NCI-H510A (cell line): ENCODE measurements around the gene IPPK.
"Not testable (repeated sequence)": the region's sequence is repeated elsewhere in the genome, so short reads cannot be mapped to it uniquely, and the experiment has no call there.

Source experiments
- DNase-seq: peaks from one replicate; lab custom pipeline; 2025; lab: John Stamatoyannopoulos, UW

Gene IPPK

DNA sequence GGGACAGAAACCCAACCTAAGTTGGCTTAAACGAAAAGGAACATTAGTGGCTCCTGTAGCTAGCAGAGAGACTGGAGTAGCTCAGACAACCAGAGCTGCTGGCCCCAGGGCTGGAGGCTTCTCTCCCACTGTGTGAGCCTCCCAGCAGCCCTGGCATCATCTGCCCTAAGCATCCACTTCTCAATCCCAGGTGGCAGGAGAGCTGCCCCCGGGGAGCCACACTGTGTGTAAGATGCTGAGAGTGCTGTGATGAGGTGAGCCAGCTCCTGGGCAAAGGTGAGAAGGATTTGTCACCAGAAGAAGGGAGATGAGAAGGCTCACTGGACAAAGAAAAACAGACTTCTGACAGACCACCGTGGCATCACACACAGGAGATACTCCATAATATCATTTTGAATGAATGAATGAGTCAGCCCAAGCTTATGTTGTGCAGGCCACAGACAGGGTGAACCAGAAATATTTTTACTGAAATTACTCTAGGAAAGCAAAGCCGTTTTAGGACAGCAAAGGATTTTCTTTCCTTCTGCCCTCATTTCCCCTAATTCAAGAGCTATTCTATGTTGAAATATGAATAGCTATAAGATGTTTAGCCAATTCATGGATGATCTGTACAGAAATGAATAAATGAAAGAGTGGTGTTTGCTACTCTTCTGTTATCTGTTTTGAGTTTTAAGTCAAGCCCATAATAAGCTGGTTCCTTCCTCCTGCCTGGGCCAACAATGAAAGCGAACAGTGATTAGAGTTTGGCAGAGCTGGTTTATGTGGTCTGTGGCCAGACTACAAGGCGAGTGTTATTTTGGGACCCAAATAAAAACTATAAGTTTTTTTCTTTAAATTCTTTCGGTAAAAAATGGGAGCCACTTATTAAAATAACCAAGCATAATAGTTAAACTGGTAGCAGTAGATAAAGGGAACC lies 76.7 kb downstream of the IPPK start:
- no peak for DNase-seq

DNA sequence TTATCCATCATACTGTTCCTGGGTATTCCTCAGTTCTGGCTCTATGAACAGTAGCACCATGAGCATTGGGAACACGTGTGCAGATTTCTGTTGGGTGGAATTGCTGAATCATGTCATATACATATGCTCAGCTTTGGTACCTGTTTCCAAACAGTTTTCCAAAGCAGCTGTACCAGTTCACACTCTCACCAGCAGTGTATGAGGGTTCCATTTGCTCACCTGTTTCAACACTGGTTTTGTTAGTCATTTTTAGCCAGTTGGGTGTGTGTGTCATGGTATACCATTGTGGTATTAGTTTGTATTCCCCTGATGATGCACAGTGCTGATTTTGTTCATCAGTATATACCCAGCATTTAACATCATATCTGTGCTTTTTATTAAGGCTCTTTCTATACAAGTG lies 77.4 kb downstream of the IPPK start:
- DNase-seq: no peak

DNA sequence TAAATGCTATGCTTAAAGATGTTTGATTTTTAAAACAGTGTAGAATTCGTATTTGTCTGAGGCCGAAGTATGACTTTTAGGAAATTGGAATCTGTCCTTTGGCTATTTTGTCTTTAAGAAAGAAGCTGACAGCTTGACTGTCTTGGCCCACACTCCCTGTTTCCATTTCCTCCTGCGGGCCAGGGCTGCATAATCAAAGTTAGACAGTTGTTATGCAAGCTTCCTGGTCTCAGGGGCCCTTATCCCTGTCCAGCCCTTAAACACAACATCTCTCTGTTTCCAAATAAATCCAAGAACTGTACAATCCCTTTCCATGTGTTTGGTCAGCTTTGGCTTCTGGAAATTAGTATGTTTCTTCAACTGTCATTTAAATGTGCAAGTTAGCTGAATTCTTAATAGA lies 79.6 kb downstream of the IPPK start:
- no peak for DNase-seq

DNA sequence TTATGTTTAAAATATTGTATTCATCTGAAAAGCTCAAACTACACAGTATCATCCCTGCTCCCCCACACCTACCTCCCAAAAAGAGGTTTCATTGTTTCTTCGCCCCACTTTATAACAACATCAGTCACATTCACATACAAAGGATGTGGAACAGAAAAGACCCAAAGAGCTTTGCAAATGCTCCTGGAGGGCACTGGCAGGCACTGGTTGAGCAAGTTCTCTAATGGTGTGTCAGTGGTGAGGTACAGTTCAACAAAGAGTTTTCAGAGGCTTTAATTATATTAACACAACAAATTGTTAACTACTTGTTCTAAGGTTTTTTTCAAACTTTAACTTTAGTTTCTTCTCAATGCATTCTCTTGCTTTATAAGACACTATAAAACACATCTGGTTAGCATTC lies 80.0 kb downstream of the IPPK start:
- no peak for DNase-seq

GRCh38 chr9:92576175-92576574 lies 93.8 kb downstream of the IPPK start:
- no peak for DNase-seq

DNA sequence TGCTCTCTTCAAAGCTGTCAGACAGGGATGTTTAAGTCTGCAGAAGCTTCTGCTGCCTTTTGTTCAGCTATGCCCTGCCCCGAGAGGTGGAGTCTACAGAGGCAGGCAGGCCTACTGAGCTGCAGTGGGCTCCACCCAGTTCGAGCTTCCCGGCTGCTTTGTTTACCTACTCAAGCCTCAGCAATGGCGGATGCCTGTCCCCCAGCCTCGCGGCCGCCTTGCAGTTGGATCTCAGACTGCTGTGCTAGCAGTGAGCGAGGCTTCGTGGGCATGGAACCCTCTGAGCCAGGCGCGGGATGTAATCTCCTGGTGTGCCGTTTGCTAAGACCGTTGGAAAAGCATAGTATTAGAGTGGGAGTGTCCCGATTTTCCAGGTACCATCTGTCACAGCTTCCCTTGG lies 96.3 kb downstream of the IPPK start:
- DNase-seq: not testable (repeated sequence)

DNA sequence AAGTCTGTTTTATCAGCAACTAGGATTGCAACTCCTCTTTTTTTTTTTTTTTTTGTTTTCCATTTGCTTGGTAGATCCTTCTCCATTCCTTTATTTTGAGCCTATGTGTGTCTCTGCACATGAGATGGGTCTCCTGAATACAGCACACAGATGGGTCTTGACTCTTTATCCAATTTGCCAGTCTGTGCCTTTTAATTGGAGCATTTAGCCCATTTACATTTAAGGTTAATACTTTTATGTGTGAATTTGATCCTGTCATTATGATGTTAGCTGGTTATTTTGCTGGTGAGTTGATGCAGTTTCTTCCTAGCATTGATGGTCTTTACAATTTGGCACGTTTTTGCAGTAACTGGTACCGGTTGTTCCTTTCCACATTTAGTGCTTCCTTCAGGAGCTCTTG lies 98.1 kb downstream of the IPPK start:
- DNase-seq: not testable (repeated sequence)

- no peak for DNase-seq
Observed at GRCh38 chr9:92564982-92565381, 104.9 kb downstream of the IPPK start.

DNA sequence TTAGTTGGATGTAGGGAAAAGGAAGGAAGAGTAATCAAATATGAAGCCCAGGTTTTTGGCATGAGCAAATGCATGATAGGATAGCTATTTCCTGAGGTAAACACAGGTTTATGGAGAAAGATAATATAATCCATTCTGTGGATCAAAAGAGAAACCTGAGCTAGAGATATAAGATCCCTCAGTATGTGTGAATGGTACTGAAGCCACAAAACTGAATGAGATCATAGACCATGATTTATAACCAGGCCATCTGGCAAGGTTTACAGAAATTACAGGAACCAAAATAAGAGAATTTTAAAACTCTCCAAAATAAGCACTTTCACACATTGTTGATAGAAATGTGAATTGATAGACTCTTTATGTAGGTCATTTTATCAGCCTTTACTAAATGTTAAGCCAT lies 105.4 kb downstream of the IPPK start:
- no peak for DNase-seq
